ENCODE data around the gene IL23R. TPM values are rescaled to one million over a fixed set of nuclear protein-coding genes. Genes with fewer than 3 reads are reported as not detected.

Gene IL23R
- total and polyA plus RNA-seq, 4 donors = 0.08 to 0.09 TPM; not detected in 2

DNA sequence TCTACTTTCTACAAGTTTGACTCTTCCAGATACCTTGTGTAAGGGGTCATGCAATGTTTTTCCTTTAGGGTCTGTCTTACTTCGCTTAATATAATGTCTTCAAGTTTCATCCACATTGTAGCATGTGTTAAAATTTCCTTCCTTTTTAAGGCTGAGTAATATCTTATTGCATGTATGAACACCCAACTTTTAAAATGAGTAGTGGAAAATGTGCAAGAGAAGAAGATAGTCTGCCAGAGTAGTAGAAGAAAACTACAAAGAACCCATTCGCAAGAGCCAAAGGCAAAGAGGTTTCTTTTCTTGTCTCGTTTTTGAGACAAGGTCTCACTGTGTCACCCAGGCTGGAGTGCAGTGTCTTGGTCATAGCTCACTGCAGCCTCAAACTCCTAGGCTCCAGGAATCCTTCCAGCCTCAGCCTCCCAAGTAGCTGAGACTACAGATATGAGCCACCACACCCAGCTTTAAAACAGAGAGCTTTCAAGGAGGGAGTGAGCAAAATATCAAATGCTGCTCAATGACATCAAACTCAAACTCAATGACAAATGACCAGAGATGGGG, 9.4 kb downstream of the IL23R start:
- H3K4me1 ChIP-seq (ENCODE audit: control insufficient read depth in 4 of 4, insufficient read depth in 4 of 4, low read length in 3 of 4) = peaks cover 0 to 5% (median 4%) of the 10 kb centered on the region in 4 donors
- no peaks in the 10 kb centered on the region for H3K36me3 ChIP-seq (ENCODE audit: control insufficient read depth in 4 of 4, insufficient read depth in 3 of 4, low read depth in 1 of 4, low read length in 3 of 4)
- no peak for TF ChIP-seq HNF4G (IDR thresholded peaks at IDR 0.05)
- TF ChIP-seq SP1 (IDR thresholded peaks at IDR 0.05) = no peak
- TF ChIP-seq NR2F2 (IDR thresholded peaks at IDR 0.05) = no peak
- TF ChIP-seq ZBTB33 (IDR thresholded peaks at IDR 0.05) = no peak
- no peak for TF ChIP-seq RAD21 (IDR thresholded peaks at IDR 0.05)
- no peak for TF ChIP-seq FOXA2 (IDR thresholded peaks at IDR 0.05)
- TF ChIP-seq FOXA1 (IDR thresholded peaks at IDR 0.05) = no peak
- no peak for TF ChIP-seq JUND (IDR thresholded peaks at IDR 0.05)
- TF ChIP-seq YY1 (IDR thresholded peaks at IDR 0.05) = no peak
- no peak for TF ChIP-seq EGR1 (IDR thresholded peaks at IDR 0.05; ENCODE audit: low read depth in 2 of 2)
- TF ChIP-seq, protein P1, sequence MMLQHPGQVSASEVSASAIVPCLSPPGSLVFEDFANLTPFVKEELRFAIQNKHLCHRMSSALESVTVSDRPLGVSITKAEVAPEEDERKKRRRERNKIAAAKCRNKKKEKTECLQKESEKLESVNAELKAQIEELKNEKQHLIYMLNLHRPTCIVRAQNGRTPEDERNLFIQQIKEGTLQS (IDR thresholded peaks at IDR 0.05) = no peak
- TF ChIP-seq, protein P2, sequence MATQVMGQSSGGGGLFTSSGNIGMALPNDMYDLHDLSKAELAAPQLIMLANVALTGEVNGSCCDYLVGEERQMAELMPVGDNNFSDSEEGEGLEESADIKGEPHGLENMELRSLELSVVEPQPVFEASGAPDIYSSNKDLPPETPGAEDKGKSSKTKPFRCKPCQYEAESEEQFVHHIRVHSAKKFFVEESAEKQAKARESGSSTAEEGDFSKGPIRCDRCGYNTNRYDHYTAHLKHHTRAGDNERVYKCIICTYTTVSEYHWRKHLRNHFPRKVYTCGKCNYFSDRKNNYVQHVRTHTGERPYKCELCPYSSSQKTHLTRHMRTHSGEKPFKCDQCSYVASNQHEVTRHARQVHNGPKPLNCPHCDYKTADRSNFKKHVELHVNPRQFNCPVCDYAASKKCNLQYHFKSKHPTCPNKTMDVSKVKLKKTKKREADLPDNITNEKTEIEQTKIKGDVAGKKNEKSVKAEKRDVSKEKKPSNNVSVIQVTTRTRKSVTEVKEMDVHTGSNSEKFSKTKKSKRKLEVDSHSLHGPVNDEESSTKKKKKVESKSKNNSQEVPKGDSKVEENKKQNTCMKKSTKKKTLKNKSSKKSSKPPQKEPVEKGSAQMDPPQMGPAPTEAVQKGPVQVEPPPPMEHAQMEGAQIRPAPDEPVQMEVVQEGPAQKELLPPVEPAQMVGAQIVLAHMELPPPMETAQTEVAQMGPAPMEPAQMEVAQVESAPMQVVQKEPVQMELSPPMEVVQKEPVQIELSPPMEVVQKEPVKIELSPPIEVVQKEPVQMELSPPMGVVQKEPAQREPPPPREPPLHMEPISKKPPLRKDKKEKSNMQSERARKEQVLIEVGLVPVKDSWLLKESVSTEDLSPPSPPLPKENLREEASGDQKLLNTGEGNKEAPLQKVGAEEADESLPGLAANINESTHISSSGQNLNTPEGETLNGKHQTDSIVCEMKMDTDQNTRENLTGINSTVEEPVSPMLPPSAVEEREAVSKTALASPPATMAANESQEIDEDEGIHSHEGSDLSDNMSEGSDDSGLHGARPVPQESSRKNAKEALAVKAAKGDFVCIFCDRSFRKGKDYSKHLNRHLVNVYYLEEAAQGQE (IDR thresholded peaks at IDR 0.05) = no peak
- TF ChIP-seq GABPA (IDR thresholded peaks at IDR 0.05 in 1 of 2, conservative IDR thresholded peaks at IDR 0.05 in 1 of 2) = no peak
- TF ChIP-seq, protein P3, sequence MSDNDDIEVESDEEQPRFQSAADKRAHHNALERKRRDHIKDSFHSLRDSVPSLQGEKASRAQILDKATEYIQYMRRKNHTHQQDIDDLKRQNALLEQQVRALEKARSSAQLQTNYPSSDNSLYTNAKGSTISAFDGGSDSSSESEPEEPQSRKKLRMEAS (IDR thresholded peaks at IDR 0.05) = no peak
- TF ChIP-seq CTCF (IDR thresholded peaks at IDR 0.05; ENCODE audit: low read depth, low read length, missing input control) = no peak
- H3K27me3 ChIP-seq (ENCODE audit: control insufficient read depth in 4 of 4, insufficient read depth in 4 of 4, low read length in 3 of 4) = no peaks in the 10 kb centered on the region
- 93% methylated on average over 3 of the region's 3 CpGs for WGBS
- no peak overlapping the region for H3K27ac ChIP-seq (ENCODE audit: low read depth in 1 of 2, low read length in 2 of 2)
- no peak for DNase-seq (ENCODE audit: low spot score)
- H3K9me3 ChIP-seq (ENCODE audit: control insufficient read depth in 4 of 4, low read length in 3 of 4) = no peaks in the 10 kb centered on the region
- H3K9ac ChIP-seq (ENCODE audit: low read depth in 1 of 2, low read length in 2 of 2) = no peak overlapping the region
- no peak overlapping the region for H3K4me3 ChIP-seq (ENCODE audit: low read depth in 1 of 3, low read length in 3 of 3)

Measured in liver (tissue), 9 donors.